CD4-positive, alpha-beta T cell (primary cell): ENCODE results near the gene PRPF8. TPM values are rescaled to one million over a fixed set of nuclear protein-coding genes. Genes with fewer than 3 reads are reported as not detected.
"Not testable (repeated sequence)": the region's sequence is repeated elsewhere in the genome, so short reads cannot be mapped to it uniquely, and the experiment has no call there.

Experiments used
- ATAC-seq: fragments of 200-7000 bp; cut with Tn5 transposase; one replicate; pipeline ENCODE4 v1.10.0; 2022; ENCODE audit warnings: mild to moderate bottlenecking; ENCODE audit not compliant: poor library complexity
- CTCF ChIA-PET: fragments of 350-600 bp; sonication (Branson Sonifier 250); formaldehyde crosslinking; loops from one replicate; lab custom pipeline; 2021; ENCODE audit warnings: antibody characterized with exemption, inconsistent platforms; lab: Charles Lee
- POLR2A ChIA-PET: fragments of 350-600 bp; sonication (Branson Sonifier 250); formaldehyde crosslinking; loops from one replicate; lab custom pipeline; 2021; ENCODE audit warnings: antibody characterized with exemption, inconsistent platforms; lab: Charles Lee
- DNase-seq, 14 experiments: peaks; one replicate each; pipeline ENCODE4 v3.0.0-alpha.2; 2013 to 2020; ENCODE audit warnings: mixed read lengths in 2 of 14
- H3K27ac ChIP-seq, 2 donors: one replicate each; pipeline versions ENCODE4 v1.5.1 to v1.7.0; 2013; ENCODE audit warnings: low read length in 2 of 2, low read depth in 1 of 2, mild to moderate bottlenecking in 1 of 2
- H3K27me3 ChIP-seq, 2 experiments: 1 replicate in 1 of 2; 2 replicates in 1 of 2; pipeline versions ENCODE4 v1.6.1 to v1.7.0; 2013; ENCODE audit warnings: low read length in 2 of 2, control low read depth in 1 of 2, mild to moderate bottlenecking in 1 of 2, moderate library complexity in 1 of 2; ENCODE audit not compliant: insufficient read depth in 2 of 2, control insufficient read depth in 1 of 2
- H3K36me3 ChIP-seq: one replicate; pipeline ENCODE4 v1.6.1; 2013; ENCODE audit warnings: low read length, control low read depth; ENCODE audit not compliant: insufficient read depth
- H3K4me1 ChIP-seq: one replicate; pipeline ENCODE4 v1.6.1; 2013; ENCODE audit warnings: low read length, control low read depth; ENCODE audit not compliant: insufficient read depth
- H3K4me3 ChIP-seq: one replicate; pipeline ENCODE4 v1.5.1; 2013; ENCODE audit warnings: mild to moderate bottlenecking, low read length, moderate library complexity
- H3K9me3 ChIP-seq, 2 experiments: 1 replicate in 1 of 2; 2 replicates in 1 of 2; pipeline versions ENCODE4 v1.6.1 to v1.7.0; 2013; ENCODE audit warnings: low read length in 2 of 2, mild to moderate bottlenecking in 2 of 2, control low read depth in 1 of 2, moderate library complexity in 1 of 2; ENCODE audit not compliant: control insufficient read depth in 1 of 2, insufficient read depth in 1 of 2
- H3K27ac Mint-ChIP-seq: one replicate; pipeline ENCODE4 v1.8.0; 2020; ENCODE audit warnings: mixed read lengths
- H3K27me3 Mint-ChIP-seq: one replicate; pipeline ENCODE4 v1.8.0; 2021; ENCODE audit warnings: mixed read lengths
- H3K36me3 Mint-ChIP-seq: one replicate; pipeline ENCODE4 v1.8.0; 2021; ENCODE audit warnings: low read depth, mixed read lengths
- H3K4me1 Mint-ChIP-seq: one replicate; pipeline ENCODE4 v1.8.0; 2021; ENCODE audit warnings: low read depth, mixed read lengths
- H3K4me3 Mint-ChIP-seq: one replicate; pipeline ENCODE4 v1.8.0; 2020; ENCODE audit warnings: mild to moderate bottlenecking, mixed read lengths
- H3K9me3 Mint-ChIP-seq: one replicate; pipeline ENCODE4 v1.8.0; 2020; ENCODE audit warnings: mixed read lengths
- intact Hi-C, 2 experiments: fragments of 100-400 bp; cut with DNase I in 1 of 2; cut with micrococcal nuclease in 1 of 2; formaldehyde crosslinking; loops; one replicate each; pipeline versions ENCODE4 v1.15.1 to v1.9.0; 2023 to 2025; cut with DNase I, micrococcal nuclease
- total RNA-seq, 174 experiments: library from RNA in 2 of 174; stranded (reverse) in 2 of 174; gene quantifications; one replicate each; pipeline ENCODE4 v1.2.3 and lab custom pipeline; 2021 to 2026
- TF ChIP-seq, protein P1 (sequence below): fragments of 200-600 bp; IDR thresholded peaks from one replicate; pipeline ENCODE4 v1.8.0; 2022; ENCODE audit warnings: antibody characterized with exemption, mild to moderate bottlenecking

PRPF8 gene
- total RNA-seq, 2 experiments from 2014 or later = 550 to 572 TPM

DNA sequence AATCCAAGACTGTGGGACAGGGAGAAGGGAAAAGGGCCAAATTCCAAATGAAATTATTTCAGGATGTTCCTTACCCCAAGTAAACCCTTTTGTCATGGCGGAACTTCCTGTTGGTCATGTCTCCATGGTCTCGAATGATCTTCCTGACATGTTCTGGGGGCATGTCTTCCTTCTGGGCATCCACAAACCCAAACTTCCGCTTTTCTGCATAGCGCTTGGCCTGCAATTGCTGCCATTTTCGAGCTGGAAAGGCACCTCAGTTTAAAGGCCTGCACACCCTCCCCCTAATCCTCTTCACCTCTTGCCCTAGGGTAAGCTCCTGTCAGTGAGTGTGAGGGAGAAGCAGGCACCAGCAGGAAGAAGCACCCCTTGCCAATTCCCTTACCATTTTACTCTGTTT lies 1.2 kb downstream of the PRPF8 start:
- H3K27ac Mint-ChIP-seq = peak overlapping the region; percentile 96
- intact Hi-C loops = loop anchor here (1.0 to 10.0 kb wide), 3 partner anchors 32 to 361 kb away; partner anchors contain the start of genes OVCA2 (in 1 of the 2), RILP (in 1 of the 2) and SCARF1 (in 1 of the 2)
- no peaks in the 10 kb centered on the region for H3K27me3 Mint-ChIP-seq
- H3K27ac ChIP-seq = no peak overlapping the region
- peak overlapping the region; percentile 99 for H3K4me3 Mint-ChIP-seq
- H3K9me3 Mint-ChIP-seq = no peaks in the 10 kb centered on the region
- ChIA-PET POLR2A (interaction anchor here (0.8 to 3.5 kb wide), 15 partner anchors 11 to 653 kb away, joined by 3 to 52 read pairs (median 8); partner anchors contain the start of genes RILP, RPA1, SLC43A2 and SMG6), CTCF (interaction anchor here (0.7 to 1.0 kb wide), 3 partner anchors 14 to 371 kb away, joined by 3 to 5 read pairs (median 4); partner anchors contain the start of gene HIC1)
- TF ChIP-seq, protein P1, sequence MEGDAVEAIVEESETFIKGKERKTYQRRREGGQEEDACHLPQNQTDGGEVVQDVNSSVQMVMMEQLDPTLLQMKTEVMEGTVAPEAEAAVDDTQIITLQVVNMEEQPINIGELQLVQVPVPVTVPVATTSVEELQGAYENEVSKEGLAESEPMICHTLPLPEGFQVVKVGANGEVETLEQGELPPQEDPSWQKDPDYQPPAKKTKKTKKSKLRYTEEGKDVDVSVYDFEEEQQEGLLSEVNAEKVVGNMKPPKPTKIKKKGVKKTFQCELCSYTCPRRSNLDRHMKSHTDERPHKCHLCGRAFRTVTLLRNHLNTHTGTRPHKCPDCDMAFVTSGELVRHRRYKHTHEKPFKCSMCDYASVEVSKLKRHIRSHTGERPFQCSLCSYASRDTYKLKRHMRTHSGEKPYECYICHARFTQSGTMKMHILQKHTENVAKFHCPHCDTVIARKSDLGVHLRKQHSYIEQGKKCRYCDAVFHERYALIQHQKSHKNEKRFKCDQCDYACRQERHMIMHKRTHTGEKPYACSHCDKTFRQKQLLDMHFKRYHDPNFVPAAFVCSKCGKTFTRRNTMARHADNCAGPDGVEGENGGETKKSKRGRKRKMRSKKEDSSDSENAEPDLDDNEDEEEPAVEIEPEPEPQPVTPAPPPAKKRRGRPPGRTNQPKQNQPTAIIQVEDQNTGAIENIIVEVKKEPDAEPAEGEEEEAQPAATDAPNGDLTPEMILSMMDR = no peak
- peaks cover 33% of the 10 kb centered on the region for H3K4me1 ChIP-seq
- H3K27me3 ChIP-seq = no peaks in the 10 kb centered on the region
- H3K9me3 ChIP-seq = no peaks in the 10 kb centered on the region
- peak in 1 of 14 experiments; percentile 23 for DNase-seq
- H3K36me3 Mint-ChIP-seq = peaks cover 64% of the 10 kb centered on the region
- H3K4me1 Mint-ChIP-seq = peaks cover 49% of the 10 kb centered on the region
- ATAC-seq = no peak
- peak overlapping the region; percentile 93 for H3K4me3 ChIP-seq
- H3K36me3 ChIP-seq = peaks cover 48% of the 10 kb centered on the region

DNA sequence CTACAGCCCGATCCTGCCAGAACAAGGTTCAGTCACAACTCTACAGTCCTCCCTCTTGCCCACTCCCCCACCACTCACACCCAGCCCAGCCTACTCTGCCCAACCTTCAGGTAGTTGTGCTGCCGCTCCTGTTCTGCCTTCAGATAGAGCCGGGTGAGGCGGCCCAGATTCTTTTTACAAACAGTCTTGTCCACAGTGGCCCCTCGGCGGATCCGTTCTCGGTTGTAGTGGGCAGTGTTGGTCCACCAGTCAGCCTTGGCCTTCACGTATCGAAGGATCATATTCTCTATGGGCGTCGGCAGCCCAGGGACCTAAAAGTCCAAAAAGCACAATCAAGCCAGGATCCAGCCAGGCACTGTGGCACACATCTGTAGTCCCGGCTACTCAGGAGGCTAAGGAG lies 8.3 kb downstream of the PRPF8 start:
- ChIA-PET CTCF (no interaction called here), POLR2A (no interaction called here)
- ATAC-seq (no peak), DNase-seq (no peak)
- peaks cover 98% of the 10 kb centered on the region for H3K36me3 Mint-ChIP-seq
- no peak overlapping the region for H3K4me3 ChIP-seq
- no peaks in the 10 kb centered on the region for H3K9me3 ChIP-seq
- H3K27me3 Mint-ChIP-seq = no peaks in the 10 kb centered on the region
- H3K4me1 ChIP-seq = peaks cover 14% of the 10 kb centered on the region
- H3K9me3 Mint-ChIP-seq = no peaks in the 10 kb centered on the region
- H3K27ac Mint-ChIP-seq = no peak overlapping the region
- intact Hi-C loops = no loop called here
- H3K36me3 ChIP-seq = peaks cover 94% of the 10 kb centered on the region
- H3K27me3 ChIP-seq = no peaks in the 10 kb centered on the region
- H3K27ac ChIP-seq = no peak overlapping the region
- peak overlapping the region; percentile 13 for H3K4me3 Mint-ChIP-seq
- TF ChIP-seq, protein P1 = no peak
- peaks cover 32% of the 10 kb centered on the region for H3K4me1 Mint-ChIP-seq

DNA sequence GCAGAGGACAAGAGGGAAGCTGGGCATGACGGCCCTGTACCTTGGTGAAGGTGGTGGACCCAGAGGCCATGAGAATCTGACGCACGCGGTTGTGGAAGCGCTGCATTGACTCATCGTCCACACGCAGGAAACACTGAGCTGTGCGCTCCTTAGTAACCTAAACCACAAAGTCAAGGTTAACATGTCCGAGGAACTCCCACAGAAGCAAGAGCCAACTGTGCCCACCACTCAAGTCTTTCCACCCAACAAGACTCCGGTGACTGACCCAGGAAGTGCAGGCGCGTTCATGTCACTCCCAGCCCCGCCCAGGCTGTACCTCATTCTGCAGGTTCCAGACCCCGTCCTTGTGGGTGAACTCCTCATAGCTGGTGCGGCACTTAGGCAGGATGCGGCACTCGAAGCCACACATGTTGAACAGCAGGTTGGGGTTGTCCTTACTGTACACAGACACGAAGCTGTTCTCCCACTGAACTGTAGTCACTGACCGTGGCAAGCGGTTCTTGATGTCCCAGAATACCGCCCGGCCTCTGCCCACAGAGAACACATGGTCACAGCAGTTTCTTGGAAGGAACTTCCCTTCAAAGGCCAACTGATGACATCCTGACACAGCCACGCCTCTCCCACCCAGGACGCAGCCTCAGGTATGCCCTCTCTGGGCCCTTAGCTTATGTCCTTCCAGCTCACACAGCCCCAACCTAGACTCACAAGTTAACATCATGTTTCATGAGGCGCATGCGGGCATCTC lies 11.5 kb downstream of the PRPF8 start:
- Histone ChIP-seq H3K9me3 (no peaks in the 10 kb centered on the region), H3K27ac (no peak overlapping the region), H3K4me1 (peaks cover 14% of the 10 kb centered on the region), H3K27me3 (no peaks in the 10 kb centered on the region), H3K4me3 (no peak overlapping the region), H3K36me3 (peaks cover 93% of the 10 kb centered on the region)
- POLR2A ChIA-PET = interaction anchor here (0.6 to 2.5 kb wide), 3 partner anchors 10 to 91 kb away, joined by 3 to 8 read pairs (median 5); no protein-coding TSS in a partner anchor
- peak overlapping the region; percentile 38 for H3K27ac Mint-ChIP-seq
- H3K9me3 Mint-ChIP-seq = no peaks in the 10 kb centered on the region
- ATAC-seq (peak; percentile 46), DNase-seq (peak in 6 of 14 experiments; percentile 21 to 63 (median 40))
- intact Hi-C loops = no loop called here
- TF ChIP-seq, protein P1 = no peak
- H3K27me3 Mint-ChIP-seq = no peaks in the 10 kb centered on the region
- CTCF ChIA-PET = interaction anchor here (2.3 kb wide), 1 partner anchor 24 kb away, joined by 7 read pairs; the partner anchor contains the start of gene RILP
- H3K4me1 Mint-ChIP-seq = peaks cover 38% of the 10 kb centered on the region
- H3K36me3 Mint-ChIP-seq = peaks cover 98% of the 10 kb centered on the region
- H3K4me3 Mint-ChIP-seq = no peak overlapping the region

DNA sequence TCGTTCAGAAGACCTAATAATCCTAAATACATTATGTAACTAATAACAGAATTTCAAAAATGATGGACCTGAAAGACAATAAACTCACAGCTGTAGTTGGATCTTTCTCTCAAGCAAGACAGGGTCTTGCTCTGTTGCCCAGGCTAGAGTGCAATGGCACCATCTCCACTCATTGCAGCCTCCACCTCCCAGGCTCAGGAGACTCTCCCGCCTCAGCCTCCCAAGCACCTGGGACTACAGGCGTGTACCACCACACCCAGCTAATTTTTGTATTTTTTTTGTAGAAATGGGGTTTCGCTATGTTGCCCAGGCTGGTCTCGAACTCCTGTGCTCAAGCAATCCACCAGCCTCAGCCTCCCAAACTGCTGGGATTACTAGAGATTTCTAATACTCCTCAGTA lies 20.7 kb downstream of the PRPF8 start:
- POLR2A ChIA-PET = interaction anchor here (0.6 kb wide), 1 partner anchor 20 kb away, joined by 3 read pairs; no protein-coding TSS in a partner anchor
- H3K27ac ChIP-seq, H3K4me3 Mint-ChIP-seq, H3K4me1 Mint-ChIP-seq, CTCF ChIA-PET, H3K9me3 Mint-ChIP-seq, H3K27me3 ChIP-seq, H3K4me1 ChIP-seq, H3K27me3 Mint-ChIP-seq, H3K27ac Mint-ChIP-seq, H3K4me3 ChIP-seq, ATAC-seq, DNase-seq, H3K9me3 ChIP-seq: not testable (repeated sequence)
- peaks cover 87% of the 10 kb centered on the region for H3K36me3 Mint-ChIP-seq
- intact Hi-C loops = loop anchor here in 1 of 2 experiments (10.0 kb wide), 1 partner anchor 101 kb away; the partner anchor contains the start of gene SERPINF1
- H3K36me3 ChIP-seq = peaks cover 86% of the 10 kb centered on the region
